Fibroblast of skin of left biceps (primary cell): ENCODE data around the gene KRT85.
"Not testable (repeated sequence)": the region's sequence is repeated elsewhere in the genome, so short reads cannot be mapped to it uniquely, and the experiment has no call there.

Source experiments
- DNase-seq, 2 experiments: peaks; one replicate each; pipeline ENCODE4 v3.0.0-alpha.2; 2013; ENCODE audit warnings: low read depth in 2 of 2

The KRT85 gene

GRCh38 chr12:52324153-52324444, 43.2 kb downstream of the KRT85 start:
- no peak for DNase-seq

DNA sequence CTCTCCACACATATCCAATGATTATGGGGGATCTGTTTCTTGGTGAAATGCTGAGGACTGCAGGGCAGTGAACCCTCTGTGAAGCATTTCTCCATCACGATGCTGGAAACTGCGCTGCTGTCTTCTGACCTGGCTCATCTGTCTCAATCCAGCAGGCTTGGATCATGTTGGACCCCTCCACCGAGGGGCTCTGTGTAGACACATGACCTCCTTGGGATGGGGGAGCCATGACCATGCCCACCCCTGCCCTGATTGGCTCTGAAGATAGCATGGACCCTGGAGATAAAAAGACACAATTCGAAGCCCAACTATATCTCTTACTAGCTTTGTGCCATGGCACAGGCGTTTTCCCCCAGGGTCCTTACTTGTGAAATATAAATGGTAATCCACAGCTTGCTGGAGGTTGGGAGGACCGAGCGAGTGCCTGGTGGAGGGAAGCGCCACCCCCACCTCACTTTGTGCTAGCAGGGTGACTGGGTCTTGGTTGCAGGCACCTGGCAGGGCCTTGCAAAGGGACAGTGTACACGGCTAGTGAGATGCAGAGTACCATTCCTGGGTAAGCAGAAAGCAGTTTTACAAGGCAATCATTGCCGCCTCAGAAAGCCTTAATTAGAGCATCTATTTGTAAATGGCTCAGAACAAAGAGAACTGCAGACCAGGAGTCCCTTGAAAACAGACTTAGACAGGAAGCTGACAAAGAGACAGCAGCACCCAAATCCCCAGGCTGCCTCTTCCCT, 43.7 kb downstream of the KRT85 start:
- DNase-seq = no peak

GRCh38 chr12:52323001-52323400, 44.3 kb downstream of the KRT85 start:
- no peak for DNase-seq

DNA sequence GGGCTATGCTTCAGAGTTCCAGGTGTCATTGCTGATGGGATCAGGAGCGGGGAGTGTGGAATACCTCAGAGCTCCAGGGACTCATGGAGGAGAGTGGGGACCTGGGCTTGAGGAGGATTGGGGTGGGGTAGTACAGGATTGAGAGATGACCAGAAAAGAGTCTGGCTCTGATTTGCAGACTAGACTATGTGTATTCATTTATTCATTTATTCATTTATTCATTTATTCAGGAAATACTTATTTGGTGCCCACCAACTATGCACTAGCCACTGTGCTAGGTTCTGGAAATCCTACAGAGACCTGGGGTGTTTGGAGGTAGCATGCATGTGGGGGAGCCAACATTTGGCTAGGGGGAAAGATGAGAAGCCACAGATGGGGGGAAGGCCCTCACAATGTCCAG, 45.2 kb downstream of the KRT85 start:
- DNase-seq = no peak

GRCh38 chr12:52321418-52321817, 45.9 kb downstream of the KRT85 start:
- DNase-seq = no peak

- no peak for DNase-seq
Observed at GRCh38 chr12:52320784-52321400, 46.4 kb downstream of the KRT85 start, which contains the start of gene KRT83. TSS of gene KRT83 (minus strand) at chr12:52321398. CDS start at chr12:52321335, 63 bp downstream.

GRCh38 chr12:52319097-52319496, 48.2 kb downstream of the KRT85 start:
- DNase-seq = no peak

DNA sequence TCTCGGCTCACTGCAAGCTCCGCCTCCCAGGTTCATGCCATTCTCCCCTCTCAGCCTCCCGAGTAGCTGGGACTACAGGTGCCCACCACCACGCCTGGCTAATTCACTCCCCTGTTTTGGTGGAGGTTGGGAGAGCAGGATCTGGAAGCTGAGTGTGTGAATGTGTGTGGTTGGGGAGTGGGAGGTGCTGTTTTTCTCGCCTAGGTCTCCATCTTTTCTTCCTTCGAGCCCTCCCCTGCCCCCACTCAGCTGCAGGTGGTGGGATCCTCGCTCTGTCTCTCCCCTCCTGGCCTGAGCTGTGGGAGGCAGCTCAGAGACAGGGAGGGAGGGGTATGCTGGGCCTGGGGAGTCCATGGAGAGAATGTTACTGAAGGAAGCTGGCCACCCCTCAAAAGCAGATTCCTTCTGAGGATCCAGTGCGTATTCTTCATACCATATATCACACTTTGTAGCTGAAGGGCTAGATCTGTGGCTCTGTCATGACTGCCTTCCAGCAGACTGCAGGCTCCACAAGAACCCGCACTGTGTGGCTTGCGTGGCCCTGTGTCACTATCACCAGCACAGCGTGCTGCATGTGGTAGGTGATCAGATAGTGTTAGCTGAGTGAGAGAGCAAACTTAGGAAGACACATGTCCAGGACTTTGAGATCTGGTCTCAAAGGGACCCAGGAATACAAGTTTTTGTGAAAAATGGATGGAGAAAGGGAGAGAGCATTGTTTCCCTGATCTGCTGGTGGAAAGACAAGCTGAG, 48.9 kb downstream of the KRT85 start:
- DNase-seq = no peak

- DNase-seq = no peak
Observed at GRCh38 chr12:52317468-52318052, 49.7 kb downstream of the KRT85 start.

- no peak for DNase-seq
Observed at GRCh38 chr12:52316701-52317100, 50.6 kb downstream of the KRT85 start.

DNA sequence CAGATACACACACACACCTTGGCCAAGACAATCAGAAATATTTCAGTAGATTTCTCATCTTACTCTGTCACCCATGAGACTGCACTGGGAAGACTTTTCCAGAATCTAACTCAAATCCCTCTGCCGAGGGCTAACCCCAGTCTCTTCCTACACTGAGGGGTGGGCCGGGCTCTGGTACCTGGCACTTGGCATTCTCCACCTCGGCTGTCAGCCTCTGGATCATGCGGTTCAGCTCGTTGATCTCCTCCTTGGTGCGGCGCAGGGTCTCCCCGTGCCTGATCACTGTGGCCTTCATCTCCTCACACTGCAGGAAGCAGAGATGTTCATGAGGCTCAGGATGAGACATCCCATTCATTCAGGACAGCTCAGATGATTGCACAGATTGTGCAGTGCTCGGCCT, 51.0 kb downstream of the KRT85 start:
- no peak for DNase-seq

- not testable (repeated sequence) for DNase-seq
Observed at GRCh38 chr12:52315721-52316120, 51.6 kb downstream of the KRT85 start.

GRCh38 chr12:52314511-52314910, 52.8 kb downstream of the KRT85 start:
- no peak for DNase-seq

DNA sequence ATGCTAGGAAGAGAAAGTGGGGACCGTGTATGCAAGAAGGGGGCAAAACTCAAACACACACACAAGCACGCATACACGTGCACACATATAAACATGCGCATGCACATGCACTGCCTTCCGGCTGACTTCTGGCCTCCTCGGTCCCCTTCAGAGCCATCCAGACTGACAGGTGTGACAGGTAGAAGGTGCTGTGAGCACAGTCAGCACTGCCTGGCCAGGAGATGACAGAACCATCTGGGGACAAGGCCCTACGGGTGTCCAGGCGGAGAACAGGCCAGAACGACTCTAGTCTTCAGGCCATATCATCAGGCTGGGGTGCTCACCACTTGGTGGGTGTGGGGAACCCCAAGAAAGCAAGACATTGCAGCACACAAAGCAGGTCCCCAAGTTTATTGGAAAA, 53.4 kb downstream of the KRT85 start:
- no peak for DNase-seq

DNA sequence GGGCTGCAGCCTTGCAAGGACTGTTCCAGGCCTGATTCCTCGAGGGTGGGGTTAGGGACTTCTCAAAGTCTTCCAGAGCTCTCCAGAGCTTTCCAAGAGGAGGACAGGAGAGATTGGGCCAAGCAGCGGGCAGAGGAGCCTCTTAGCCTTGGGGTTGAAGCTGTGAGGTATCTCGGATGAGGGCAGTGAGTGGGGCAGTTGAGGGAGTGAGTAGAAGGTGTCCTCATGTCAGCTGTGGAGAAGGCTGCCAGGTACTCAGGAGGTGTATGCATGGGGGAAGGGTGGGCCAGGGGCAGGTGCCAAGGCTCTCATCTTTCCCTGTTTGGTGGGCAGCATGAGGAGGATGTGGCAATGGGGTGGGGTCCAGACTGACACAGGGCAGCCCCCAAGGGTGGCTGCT, 53.8 kb downstream of the KRT85 start:
- DNase-seq = no peak

- DNase-seq = no peak
Observed at GRCh38 chr12:52312086-52312485, 55.2 kb downstream of the KRT85 start.

GRCh38 chr12:52311285-52311648, 56.0 kb downstream of the KRT85 start:
- no peak for DNase-seq

GRCh38 chr12:52310622-52311284, 56.5 kb downstream of the KRT85 start:
- DNase-seq = no peak
